A673 (cell line): ENCODE data around the gene DLGAP1. TPM values are rescaled to one million over a fixed set of nuclear protein-coding genes. Genes with fewer than 3 reads are reported as not detected.
A peak's percentile ranks its signal among the peaks of the same experiment; 100 is the strongest.

Experiments
- BruUV-seq: library from RNA; stranded (reverse); fragments of 400-500 nt; replicated peaks from 2 replicates; lab custom pipeline; 2021; lab: Mats Ljungman, UMichigan
- CTCF ChIA-PET: fragments of 300-600 bp; sonication (Branson Sonifier 250); formaldehyde crosslinking; loops from one replicate; lab custom pipeline; 2022; ENCODE audit warnings: antibody characterized with exemption; lab: Charles Lee
- POLR2A ChIA-PET: fragments of 300-600 bp; sonication (Branson Sonifier 250); formaldehyde crosslinking; loops from one replicate; lab custom pipeline; 2022; ENCODE audit warnings: antibody characterized with exemption; ENCODE audit not compliant: low non-redundant PET; lab: Charles Lee
- DNase-seq: peaks from one replicate; pipeline ENCODE4 v3.0.0-alpha.2; 2015; ENCODE audit warnings: low spot score
- H3K27ac ChIP-seq: fragments of 200-600 bp; sonication (generic); 2 replicates; pipeline ENCODE4 v1.5.1; 2016; ENCODE audit warnings: mixed run types, low read depth, mild to moderate bottlenecking, mixed read lengths, antibody characterized with exemption, low read length; ENCODE audit not compliant: poor library complexity, severe bottlenecking
- H3K27me3 ChIP-seq: fragments of 200-600 bp; sonication (generic); replicated peaks from 2 replicates; pipeline ENCODE4 v1.6.1; 2017; ENCODE audit warnings: mixed run types, low read depth, mild to moderate bottlenecking, mixed read lengths, antibody characterized with exemption, low read length; ENCODE audit not compliant: insufficient read depth, poor library complexity
- H3K36me3 ChIP-seq: fragments of 200-600 bp; sonication (generic); 2 replicates; pipeline ENCODE4 v1.6.1; 2016; ENCODE audit warnings: mixed run types, mild to moderate bottlenecking, mixed read lengths, antibody characterized with exemption, low read length; ENCODE audit not compliant: insufficient read depth, poor library complexity, severe bottlenecking
- H3K4me1 ChIP-seq: fragments of 200-600 bp; sonication (generic); 2 replicates; pipeline ENCODE4 v1.6.1; 2017; ENCODE audit warnings: mixed run types, mild to moderate bottlenecking, mixed read lengths, antibody characterized with exemption, low read length; ENCODE audit not compliant: insufficient read depth, poor library complexity, severe bottlenecking
- H3K4me3 ChIP-seq: fragments of 200-600 bp; sonication (generic); 2 replicates; pipeline ENCODE4 v1.5.1; 2016; ENCODE audit warnings: low read depth, mixed run types, mild to moderate bottlenecking, mixed read lengths, low read length; ENCODE audit not compliant: poor library complexity, severe bottlenecking
- H3K9me3 ChIP-seq: fragments of 200-600 bp; sonication (generic); 2 replicates; pipeline ENCODE4 v1.6.1; 2016; ENCODE audit warnings: mixed run types, low read depth, mild to moderate bottlenecking, mixed read lengths, antibody characterized with exemption, low read length; ENCODE audit not compliant: poor library complexity, severe bottlenecking
- EZH2 ChIP-seq: fragments of 200-600 bp; sonication (generic); IDR thresholded peaks from 2 replicates; pipeline ENCODE4 v1.6.1; 2017; ENCODE audit warnings: borderline replicate concordance, low read depth, mild to moderate bottlenecking, mixed read lengths, antibody characterized with exemption, low read length; ENCODE audit not compliant: poor library complexity, severe bottlenecking
- intact Hi-C: fragments of 100-400 bp; cut with micrococcal nuclease; formaldehyde crosslinking; loops from one replicate; pipeline ENCODE4 v1.10.0; 2022; ENCODE audit not compliant: unreplicated experiment
- total RNA-seq: library from RNA; stranded (reverse); gene quantifications from 2 replicates; pipeline ENCODE4 v1.2.3, GENCODE V29; 2021
- TF ChIP-seq, protein P1 (sequence below): fragments of 300-800, 200-600 bp; sonication (generic); conservative IDR thresholded peaks from 2 replicates; pipeline ENCODE4 v1.5.1; 2017; ENCODE audit warnings: low read depth, mild to moderate bottlenecking, antibody characterized with exemption, low read length, moderate library complexity, mixed read lengths

The DLGAP1 gene
- total RNA-seq, 1 experiment from 2014 or later = 135 TPM

DNA sequence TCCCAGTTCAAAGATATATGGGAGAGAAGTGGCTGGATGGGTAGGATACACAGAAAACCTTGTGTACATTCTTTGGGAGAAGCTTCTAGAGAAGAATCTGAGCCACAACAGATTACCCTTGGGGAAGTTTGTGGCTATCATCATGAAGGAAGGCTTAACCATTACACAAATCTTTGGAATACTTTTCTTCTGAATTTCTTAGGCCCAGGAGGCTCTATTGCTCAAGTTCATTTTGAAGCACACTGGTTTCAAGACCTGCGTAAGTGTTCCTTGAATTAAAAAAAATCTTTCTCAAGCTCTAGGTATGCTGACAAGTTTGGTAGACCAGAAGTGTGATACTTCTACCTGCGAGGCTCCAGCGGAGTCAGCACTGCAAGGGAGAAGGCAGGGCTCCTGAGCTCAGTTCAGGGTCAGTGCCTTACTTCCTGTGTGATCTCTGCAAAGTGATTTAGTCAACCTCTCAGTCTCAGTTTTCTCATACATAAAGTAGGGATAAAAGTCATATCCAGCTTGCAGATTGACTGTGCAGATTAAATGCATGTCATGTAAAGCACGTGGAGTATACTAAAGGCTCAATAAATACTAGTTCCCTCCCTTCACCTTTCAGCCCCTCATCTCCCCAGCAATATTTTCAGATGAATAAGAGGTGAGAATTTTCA is 438.6 kb downstream of the DLGAP1 start:
- H3K9me3 ChIP-seq = no peaks in the 10 kb centered on the region
- intact Hi-C loops = loop anchor here (5.0 kb wide), 1 partner anchor 1041 kb away; no protein-coding TSS in a partner anchor
- peaks cover 3% of the 10 kb centered on the region for H3K4me1 ChIP-seq
- DNase-seq = no peak
- H3K36me3 ChIP-seq = no peaks in the 10 kb centered on the region
- CTCF ChIA-PET = no interaction called here
- no peak overlapping the region for H3K4me3 ChIP-seq
- BruUV-seq = no TSS peak
- H3K27ac ChIP-seq = no peak overlapping the region
- no peaks in the 10 kb centered on the region for H3K27me3 ChIP-seq
- POLR2A ChIA-PET = no interaction called here
- TF ChIP-seq, protein P1, sequence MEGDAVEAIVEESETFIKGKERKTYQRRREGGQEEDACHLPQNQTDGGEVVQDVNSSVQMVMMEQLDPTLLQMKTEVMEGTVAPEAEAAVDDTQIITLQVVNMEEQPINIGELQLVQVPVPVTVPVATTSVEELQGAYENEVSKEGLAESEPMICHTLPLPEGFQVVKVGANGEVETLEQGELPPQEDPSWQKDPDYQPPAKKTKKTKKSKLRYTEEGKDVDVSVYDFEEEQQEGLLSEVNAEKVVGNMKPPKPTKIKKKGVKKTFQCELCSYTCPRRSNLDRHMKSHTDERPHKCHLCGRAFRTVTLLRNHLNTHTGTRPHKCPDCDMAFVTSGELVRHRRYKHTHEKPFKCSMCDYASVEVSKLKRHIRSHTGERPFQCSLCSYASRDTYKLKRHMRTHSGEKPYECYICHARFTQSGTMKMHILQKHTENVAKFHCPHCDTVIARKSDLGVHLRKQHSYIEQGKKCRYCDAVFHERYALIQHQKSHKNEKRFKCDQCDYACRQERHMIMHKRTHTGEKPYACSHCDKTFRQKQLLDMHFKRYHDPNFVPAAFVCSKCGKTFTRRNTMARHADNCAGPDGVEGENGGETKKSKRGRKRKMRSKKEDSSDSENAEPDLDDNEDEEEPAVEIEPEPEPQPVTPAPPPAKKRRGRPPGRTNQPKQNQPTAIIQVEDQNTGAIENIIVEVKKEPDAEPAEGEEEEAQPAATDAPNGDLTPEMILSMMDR = no peak
- no peak for TF ChIP-seq EZH2

DNA sequence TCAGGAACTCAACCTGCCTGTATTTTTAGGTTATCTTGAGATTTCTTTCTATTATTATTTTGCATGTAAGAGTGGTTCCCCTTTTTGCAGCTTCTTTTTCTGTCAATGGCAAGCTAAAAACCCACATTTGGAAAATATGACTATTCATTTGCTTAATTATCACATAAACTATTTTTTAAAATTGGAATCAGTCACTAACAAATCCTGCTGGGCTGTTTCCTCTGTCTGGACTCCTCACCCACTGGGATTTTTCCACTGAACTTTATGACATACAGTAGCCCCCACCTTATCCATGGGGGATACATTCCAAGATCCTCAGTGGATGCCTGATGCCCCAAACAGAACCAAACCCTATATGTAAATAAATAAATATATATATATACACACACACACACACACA is 447.3 kb downstream of the DLGAP1 start:
- no peak overlapping the region for H3K27ac ChIP-seq
- H3K4me1 ChIP-seq = peaks cover 34% of the 10 kb centered on the region
- POLR2A ChIA-PET = no interaction called here
- H3K4me3 ChIP-seq = no peak overlapping the region
- no peaks in the 10 kb centered on the region for H3K36me3 ChIP-seq
- CTCF ChIA-PET = no interaction called here
- no TSS peak for BruUV-seq
- TF ChIP-seq, protein P1 = no peak
- TF ChIP-seq EZH2 = no peak
- intact Hi-C loops = loop anchor here (10.0 kb wide), 1 partner anchor 57 kb away; no protein-coding TSS in a partner anchor
- DNase-seq = no peak
- no peaks in the 10 kb centered on the region for H3K9me3 ChIP-seq
- no peaks in the 10 kb centered on the region for H3K27me3 ChIP-seq

DNA sequence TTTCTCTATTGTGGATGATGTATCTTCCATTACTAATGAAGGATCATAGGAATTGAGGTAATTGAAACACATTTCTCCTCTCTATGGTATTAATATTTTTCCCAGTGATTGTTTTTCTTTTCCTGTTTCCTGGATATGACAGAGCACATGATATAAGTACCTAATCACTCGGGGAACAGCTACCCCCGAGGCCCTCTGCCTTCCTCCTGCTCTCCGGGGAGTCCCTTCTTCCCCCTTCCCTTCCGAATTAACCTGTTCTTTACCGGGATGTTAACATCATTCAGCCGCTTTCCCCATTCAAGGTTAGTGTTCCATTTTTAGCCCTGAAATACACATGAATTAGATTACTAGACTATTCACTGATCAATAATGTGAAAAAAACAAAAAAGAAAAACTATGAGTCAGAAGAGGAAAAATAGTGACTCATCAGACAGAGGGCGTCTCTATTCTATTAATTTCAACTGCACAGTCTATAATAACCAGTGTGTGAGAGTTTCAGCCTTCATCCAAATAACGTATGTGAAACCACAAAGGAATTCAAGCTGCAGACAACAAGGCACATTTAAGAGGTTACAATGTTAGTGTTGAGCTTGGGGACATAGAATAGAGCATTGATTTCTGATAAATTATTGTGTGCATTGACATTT is 450.8 kb downstream of the DLGAP1 start:
- intact Hi-C loops = loop anchor here (5.0 to 10.0 kb wide), 2 partner anchors 60 to 552 kb away; partner anchors contain the start of gene TGIF1
- TF ChIP-seq, protein P1 = no peak
- TF ChIP-seq EZH2 = no peak
- TSS peak; percentile 36 for BruUV-seq
- no peaks in the 10 kb centered on the region for H3K27me3 ChIP-seq
- H3K27ac ChIP-seq = peak overlapping the region; percentile 59
- ChIA-PET POLR2A (interaction anchor here (0.6 kb wide), 1 partner anchor 72 kb away, joined by 3 read pairs; no protein-coding TSS in a partner anchor), CTCF (interaction anchor here (1.4 kb wide), 1 partner anchor 9 kb away, joined by 5 read pairs; no protein-coding TSS in a partner anchor)
- DNase-seq = peak; percentile 59
- no peaks in the 10 kb centered on the region for H3K9me3 ChIP-seq
- no peak overlapping the region for H3K4me3 ChIP-seq
- peaks cover 5% of the 10 kb centered on the region for H3K36me3 ChIP-seq
- H3K4me1 ChIP-seq = peaks cover 31% of the 10 kb centered on the region
